Astrocyte (in vitro differentiated cells and primary cell): ENCODE data around the gene PDSS2. TPM values are rescaled to one million over a fixed set of nuclear protein-coding genes. Genes with fewer than 3 reads are reported as not detected.

ENCODE experiments used
- DNase-seq: peaks from one replicate; pipeline ENCODE4 v3.0.0-alpha.2; 2010; ENCODE audit warnings: low read depth
- FAIRE-seq: peaks from 2 replicates; lab custom pipeline; 2011; peaks lifted over from hg19 to GRCh38; lab: Jason Lieb, UNC
- H2AFZ ChIP-seq: 2 replicates; pipeline ENCODE4 v1.6.0; 2012; ENCODE audit warnings: low read depth, low read length, inconsistent platforms
- H3K27ac ChIP-seq: 2 replicates; pipeline ENCODE4 v1.5.1; 2011; ENCODE audit warnings: low read depth, low read length, inconsistent platforms
- H3K27me3 ChIP-seq: 2 replicates; pipeline ENCODE4 v1.6.0; 2011; ENCODE audit warnings: low read length, inconsistent platforms; ENCODE audit not compliant: insufficient read depth
- H3K36me3 ChIP-seq: 2 replicates; pipeline ENCODE4 v1.5.1; 2011; ENCODE audit warnings: low read length, inconsistent platforms; ENCODE audit not compliant: insufficient read depth
- H3K4me1 ChIP-seq: 2 replicates; pipeline ENCODE4 v1.5.1; 2011; ENCODE audit warnings: low read length, inconsistent platforms; ENCODE audit not compliant: insufficient read depth
- H3K4me2 ChIP-seq: 2 replicates; pipeline ENCODE4 v1.6.0; 2012; ENCODE audit warnings: low read length, inconsistent platforms
- H3K4me3 ChIP-seq: 2 replicates; pipeline ENCODE4 v1.5.1; 2011; ENCODE audit warnings: low read depth, mild to moderate bottlenecking, low read length, inconsistent platforms; ENCODE audit not compliant: insufficient read depth
- H3K79me2 ChIP-seq: 2 replicates; pipeline ENCODE4 v1.6.0; 2012; ENCODE audit warnings: mild to moderate bottlenecking, low read length, inconsistent platforms; ENCODE audit not compliant: insufficient read depth
- H3K9ac ChIP-seq: 2 replicates; pipeline ENCODE4 v1.6.0; 2012; ENCODE audit warnings: mild to moderate bottlenecking, low read length, inconsistent platforms
- H3K9me3 ChIP-seq: 2 replicates; pipeline ENCODE4 v1.5.1; 2012; ENCODE audit warnings: low read depth, mild to moderate bottlenecking, low read length, inconsistent platforms; ENCODE audit not compliant: insufficient read depth
- H4K20me1 ChIP-seq: 2 replicates; pipeline ENCODE4 v1.6.0; 2012; ENCODE audit warnings: low read length, inconsistent platforms; ENCODE audit not compliant: insufficient read depth
- H3K27ac Mint-ChIP-seq: one replicate; pipeline ENCODE4 v1.8.0; 2021; ENCODE audit warnings: mild to moderate bottlenecking, mixed read lengths; ENCODE audit not compliant: unreplicated experiment
- H3K27me3 Mint-ChIP-seq: one replicate; pipeline ENCODE4 v1.8.0; 2021; ENCODE audit warnings: low read depth, mixed read lengths; ENCODE audit not compliant: unreplicated experiment
- H3K36me3 Mint-ChIP-seq: one replicate; pipeline ENCODE4 v1.8.0; 2021; ENCODE audit warnings: low read depth, mixed read lengths; ENCODE audit not compliant: unreplicated experiment
- H3K4me1 Mint-ChIP-seq: one replicate; pipeline ENCODE4 v1.8.0; 2021; ENCODE audit warnings: low read depth, mixed read lengths; ENCODE audit not compliant: unreplicated experiment
- H3K4me3 Mint-ChIP-seq: one replicate; pipeline ENCODE4 v1.8.0; 2021; ENCODE audit warnings: mild to moderate bottlenecking, moderate library complexity, mixed read lengths; ENCODE audit not compliant: unreplicated experiment
- H3K9me3 Mint-ChIP-seq: one replicate; pipeline ENCODE4 v1.8.0; 2021; ENCODE audit warnings: mild to moderate bottlenecking, mixed read lengths; ENCODE audit not compliant: unreplicated experiment
- EZH2 ChIP-seq: IDR thresholded peaks from 2 replicates; pipeline ENCODE4 v1.6.1; 2012; ENCODE audit warnings: mild to moderate bottlenecking, low read length, inconsistent platforms; ENCODE audit not compliant: insufficient read depth
- total RNA-seq: library from RNA; stranded (reverse); gene quantifications from 2 replicates; pipeline ENCODE4 v1.2.1, GENCODE V29; 2021
- TF ChIP-seq, protein P1 (sequence below): IDR thresholded peaks from 2 replicates; pipeline ENCODE4 v1.5.1; 2011; ENCODE audit warnings: low read depth, mild to moderate bottlenecking, inconsistent platforms, low read length, moderate library complexity; ENCODE audit not compliant: insufficient read depth

PDSS2 gene
- total RNA-seq, 1 donor from 2014 or later: 7.7 TPM

DNA sequence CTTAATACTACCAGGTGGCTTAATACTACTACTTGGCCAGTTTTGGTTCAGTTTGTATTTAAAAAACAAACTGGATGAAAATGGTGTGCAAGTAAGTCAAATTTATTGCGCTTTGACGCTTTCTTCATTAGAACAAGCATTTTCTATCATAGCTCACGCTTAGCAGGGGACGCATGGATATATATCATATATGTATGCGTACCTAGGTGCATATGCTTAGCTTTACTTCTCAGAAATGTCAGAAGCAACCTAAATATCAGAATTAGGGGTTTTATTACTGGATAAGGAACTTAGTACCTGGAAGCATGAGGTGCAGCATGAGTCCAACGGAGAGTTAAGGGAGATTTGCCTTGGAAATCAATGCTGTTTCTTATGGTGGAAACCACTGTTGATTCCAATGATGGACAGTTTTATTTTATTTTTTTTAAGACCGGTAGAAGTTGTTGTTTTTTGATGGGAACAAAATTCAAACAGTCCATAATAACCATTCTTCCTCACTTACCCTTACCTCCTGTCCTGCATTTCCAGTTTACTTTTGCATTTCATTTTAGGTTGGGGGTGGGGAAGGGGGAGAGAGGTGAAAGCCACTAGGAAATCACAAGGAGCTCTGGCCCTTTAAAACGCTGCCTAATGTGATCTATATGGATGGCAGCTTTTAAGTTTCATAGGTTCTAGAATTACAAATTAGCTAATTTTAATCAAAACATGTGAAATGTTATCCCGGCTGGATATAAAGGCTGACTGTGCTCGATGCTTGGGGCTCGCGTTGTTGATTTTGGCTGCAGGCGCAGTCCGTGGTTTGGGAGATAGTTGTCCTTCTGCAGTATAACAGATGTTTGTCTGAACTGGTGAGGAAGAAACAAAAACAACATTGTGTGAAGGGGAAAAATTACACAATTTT lies 32.6 kb upstream of the PDSS2 start:
- peaks cover 31% of the 10 kb centered on the region for H3K4me1 ChIP-seq
- no peak overlapping the region for H3K27ac ChIP-seq
- H3K4me2 ChIP-seq: peak overlapping the region; percentile 98
- peak overlapping the region; percentile 65 for H3K4me3 ChIP-seq
- DNase-seq: peak; percentile 52
- Mint-ChIP-seq H3K4me3 (no peak overlapping the region), H3K36me3 (no peaks in the 10 kb centered on the region), H3K27me3 (peaks cover 17% of the 10 kb centered on the region), H3K4me1 (peaks cover 19% of the 10 kb centered on the region), H3K27ac (no peak overlapping the region), H3K9me3 (no peaks in the 10 kb centered on the region)
- peaks cover 7% of the 10 kb centered on the region for H4K20me1 ChIP-seq
- peak; percentile 13 for FAIRE-seq
- H3K27me3 ChIP-seq: peaks cover 29% of the 10 kb centered on the region
- TF ChIP-seq, protein P1, sequence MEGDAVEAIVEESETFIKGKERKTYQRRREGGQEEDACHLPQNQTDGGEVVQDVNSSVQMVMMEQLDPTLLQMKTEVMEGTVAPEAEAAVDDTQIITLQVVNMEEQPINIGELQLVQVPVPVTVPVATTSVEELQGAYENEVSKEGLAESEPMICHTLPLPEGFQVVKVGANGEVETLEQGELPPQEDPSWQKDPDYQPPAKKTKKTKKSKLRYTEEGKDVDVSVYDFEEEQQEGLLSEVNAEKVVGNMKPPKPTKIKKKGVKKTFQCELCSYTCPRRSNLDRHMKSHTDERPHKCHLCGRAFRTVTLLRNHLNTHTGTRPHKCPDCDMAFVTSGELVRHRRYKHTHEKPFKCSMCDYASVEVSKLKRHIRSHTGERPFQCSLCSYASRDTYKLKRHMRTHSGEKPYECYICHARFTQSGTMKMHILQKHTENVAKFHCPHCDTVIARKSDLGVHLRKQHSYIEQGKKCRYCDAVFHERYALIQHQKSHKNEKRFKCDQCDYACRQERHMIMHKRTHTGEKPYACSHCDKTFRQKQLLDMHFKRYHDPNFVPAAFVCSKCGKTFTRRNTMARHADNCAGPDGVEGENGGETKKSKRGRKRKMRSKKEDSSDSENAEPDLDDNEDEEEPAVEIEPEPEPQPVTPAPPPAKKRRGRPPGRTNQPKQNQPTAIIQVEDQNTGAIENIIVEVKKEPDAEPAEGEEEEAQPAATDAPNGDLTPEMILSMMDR: no peak
- TF ChIP-seq EZH2: no peak
- H3K79me2 ChIP-seq: no peaks in the 10 kb centered on the region
- H3K36me3 ChIP-seq: no peaks in the 10 kb centered on the region
- no peak overlapping the region for H3K9ac ChIP-seq
- H3K9me3 ChIP-seq: no peaks in the 10 kb centered on the region
- H2AFZ ChIP-seq: no peak overlapping the region

DNA sequence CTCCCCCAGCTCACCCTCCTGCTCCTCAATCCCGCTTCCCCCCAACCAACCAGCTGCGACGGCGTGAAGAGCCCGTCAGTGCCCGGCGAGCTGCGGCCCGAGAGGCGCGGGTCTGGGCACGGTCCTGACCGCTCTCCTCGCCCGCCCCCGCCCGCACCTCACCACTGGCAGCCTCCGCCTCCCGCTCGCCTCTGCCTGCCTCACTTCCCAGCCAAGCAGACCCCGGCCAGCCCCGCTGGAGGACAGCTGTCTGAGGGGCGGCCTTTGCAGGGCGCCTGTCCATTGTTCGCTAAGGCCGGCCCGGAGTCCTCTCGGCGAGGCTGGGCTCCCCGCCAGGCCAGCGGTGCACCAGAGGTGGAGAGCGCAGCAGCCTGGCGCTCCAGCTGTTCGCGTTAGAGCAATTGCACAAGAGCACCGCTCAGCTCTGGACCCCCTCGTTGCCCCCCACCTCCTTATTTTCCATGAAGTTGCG lies 31.8 kb upstream of the PDSS2 start:
- TF ChIP-seq EZH2: peak; percentile 59
- TF ChIP-seq, protein P1: no peak
- Mint-ChIP-seq H3K27me3 (peaks cover 22% of the 10 kb centered on the region), H3K4me3 (no peak overlapping the region), H3K36me3 (no peaks in the 10 kb centered on the region), H3K4me1 (peaks cover 19% of the 10 kb centered on the region), H3K9me3 (no peaks in the 10 kb centered on the region), H3K27ac (no peak overlapping the region)
- Histone ChIP-seq H3K9ac (peak overlapping the region; percentile 48), H3K4me2 (peak overlapping the region; percentile 98), H3K36me3 (no peaks in the 10 kb centered on the region), H3K27ac (no peak overlapping the region), H3K27me3 (peaks cover 34% of the 10 kb centered on the region), H4K20me1 (peaks cover 7% of the 10 kb centered on the region), H2AFZ (peak overlapping the region; percentile 78), H3K9me3 (no peaks in the 10 kb centered on the region), H3K79me2 (no peaks in the 10 kb centered on the region), H3K4me3 (peak overlapping the region; percentile 65), H3K4me1 (peaks cover 31% of the 10 kb centered on the region)
- no peak for FAIRE-seq
- DNase-seq: no peak
